ENCODE results near the gene JHY.

DNA sequence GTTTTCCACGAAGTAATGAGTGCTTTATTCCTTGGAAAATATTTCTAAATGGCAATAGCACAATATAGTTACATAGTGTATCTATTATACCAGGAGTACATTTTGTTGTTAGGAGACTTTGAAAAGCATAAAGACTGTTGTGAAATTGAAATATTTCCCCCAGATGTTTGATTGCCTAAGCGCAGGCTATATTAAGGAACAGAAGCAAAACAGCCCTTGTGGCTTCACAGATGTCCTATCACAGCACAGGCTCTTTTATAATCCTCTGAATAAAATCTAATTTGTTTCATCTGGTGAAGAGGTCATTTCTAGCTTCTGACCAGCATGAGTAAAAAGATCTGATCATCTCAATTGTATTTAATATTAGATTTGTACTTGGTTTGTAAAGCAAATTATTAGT lies 50.9 kb downstream of the JHY start:
- TF ChIP-seq YY1 (IDR thresholded peaks at IDR 0.05; ENCODE audit: extremely low read depth, insufficient replicate concordance, low read depth, low read length) (no peak), POLR2AphosphoS5 (IDR thresholded peaks at IDR 0.05; ENCODE audit: low read depth, low read length) (no peak), POLR2A (IDR thresholded peaks at IDR 0.05; ENCODE audit: borderline replicate concordance, extremely low read depth, insufficient read depth, insufficient read length) (no peak), EZH2phosphoT487 (IDR thresholded peaks at IDR 0.05; ENCODE audit: borderline replicate concordance) (no peak), FOSL1 (IDR thresholded peaks at IDR 0.05; ENCODE audit: low read depth) (no peak), CEBPB (IDR thresholded peaks at IDR 0.05; ENCODE audit: low read depth) (no peak), ZFX (IDR thresholded peaks at IDR 0.05) (no peak), JUND (IDR thresholded peaks at IDR 0.05) (no peak), SP1 (IDR thresholded peaks at IDR 0.05; ENCODE audit: low read depth) (no peak)
- TF ChIP-seq, protein P1, sequence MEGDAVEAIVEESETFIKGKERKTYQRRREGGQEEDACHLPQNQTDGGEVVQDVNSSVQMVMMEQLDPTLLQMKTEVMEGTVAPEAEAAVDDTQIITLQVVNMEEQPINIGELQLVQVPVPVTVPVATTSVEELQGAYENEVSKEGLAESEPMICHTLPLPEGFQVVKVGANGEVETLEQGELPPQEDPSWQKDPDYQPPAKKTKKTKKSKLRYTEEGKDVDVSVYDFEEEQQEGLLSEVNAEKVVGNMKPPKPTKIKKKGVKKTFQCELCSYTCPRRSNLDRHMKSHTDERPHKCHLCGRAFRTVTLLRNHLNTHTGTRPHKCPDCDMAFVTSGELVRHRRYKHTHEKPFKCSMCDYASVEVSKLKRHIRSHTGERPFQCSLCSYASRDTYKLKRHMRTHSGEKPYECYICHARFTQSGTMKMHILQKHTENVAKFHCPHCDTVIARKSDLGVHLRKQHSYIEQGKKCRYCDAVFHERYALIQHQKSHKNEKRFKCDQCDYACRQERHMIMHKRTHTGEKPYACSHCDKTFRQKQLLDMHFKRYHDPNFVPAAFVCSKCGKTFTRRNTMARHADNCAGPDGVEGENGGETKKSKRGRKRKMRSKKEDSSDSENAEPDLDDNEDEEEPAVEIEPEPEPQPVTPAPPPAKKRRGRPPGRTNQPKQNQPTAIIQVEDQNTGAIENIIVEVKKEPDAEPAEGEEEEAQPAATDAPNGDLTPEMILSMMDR (IDR thresholded peaks at IDR 0.05 in 2 of 3, conservative IDR thresholded peaks at IDR 0.05 in 1 of 3; ENCODE audit: borderline replicate concordance in 1 of 3, insufficient read depth in 1 of 3, low read depth in 2 of 3, low read length in 2 of 3) = no peak
- TF ChIP-seq, protein P2, sequence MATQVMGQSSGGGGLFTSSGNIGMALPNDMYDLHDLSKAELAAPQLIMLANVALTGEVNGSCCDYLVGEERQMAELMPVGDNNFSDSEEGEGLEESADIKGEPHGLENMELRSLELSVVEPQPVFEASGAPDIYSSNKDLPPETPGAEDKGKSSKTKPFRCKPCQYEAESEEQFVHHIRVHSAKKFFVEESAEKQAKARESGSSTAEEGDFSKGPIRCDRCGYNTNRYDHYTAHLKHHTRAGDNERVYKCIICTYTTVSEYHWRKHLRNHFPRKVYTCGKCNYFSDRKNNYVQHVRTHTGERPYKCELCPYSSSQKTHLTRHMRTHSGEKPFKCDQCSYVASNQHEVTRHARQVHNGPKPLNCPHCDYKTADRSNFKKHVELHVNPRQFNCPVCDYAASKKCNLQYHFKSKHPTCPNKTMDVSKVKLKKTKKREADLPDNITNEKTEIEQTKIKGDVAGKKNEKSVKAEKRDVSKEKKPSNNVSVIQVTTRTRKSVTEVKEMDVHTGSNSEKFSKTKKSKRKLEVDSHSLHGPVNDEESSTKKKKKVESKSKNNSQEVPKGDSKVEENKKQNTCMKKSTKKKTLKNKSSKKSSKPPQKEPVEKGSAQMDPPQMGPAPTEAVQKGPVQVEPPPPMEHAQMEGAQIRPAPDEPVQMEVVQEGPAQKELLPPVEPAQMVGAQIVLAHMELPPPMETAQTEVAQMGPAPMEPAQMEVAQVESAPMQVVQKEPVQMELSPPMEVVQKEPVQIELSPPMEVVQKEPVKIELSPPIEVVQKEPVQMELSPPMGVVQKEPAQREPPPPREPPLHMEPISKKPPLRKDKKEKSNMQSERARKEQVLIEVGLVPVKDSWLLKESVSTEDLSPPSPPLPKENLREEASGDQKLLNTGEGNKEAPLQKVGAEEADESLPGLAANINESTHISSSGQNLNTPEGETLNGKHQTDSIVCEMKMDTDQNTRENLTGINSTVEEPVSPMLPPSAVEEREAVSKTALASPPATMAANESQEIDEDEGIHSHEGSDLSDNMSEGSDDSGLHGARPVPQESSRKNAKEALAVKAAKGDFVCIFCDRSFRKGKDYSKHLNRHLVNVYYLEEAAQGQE (IDR thresholded peaks at IDR 0.05; ENCODE audit: low read depth) = no peak
- TF ChIP-seq, protein P3, sequence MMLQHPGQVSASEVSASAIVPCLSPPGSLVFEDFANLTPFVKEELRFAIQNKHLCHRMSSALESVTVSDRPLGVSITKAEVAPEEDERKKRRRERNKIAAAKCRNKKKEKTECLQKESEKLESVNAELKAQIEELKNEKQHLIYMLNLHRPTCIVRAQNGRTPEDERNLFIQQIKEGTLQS (IDR thresholded peaks at IDR 0.05) = no peak
